Skin epidermis (tissue), 12 donors: ENCODE results near the gene BCAS4.

Source experiments
- H3K27ac ChIP-seq, 21 experiments: fragments of 200-600 bp; sonication (generic) in 11 of 21; one replicate each; pipeline ENCODE4 v1.5.0; 2020; ENCODE audit warnings: mild to moderate bottlenecking in 3 of 21, inconsistent platforms in 2 of 21, moderate library complexity in 2 of 21
- H3K4me3 ChIP-seq, 7 experiments: fragments of 200-600 bp; sonication (generic) in 2 of 7; one replicate each; pipeline ENCODE4 v1.5.0; 2020; ENCODE audit warnings: inconsistent platforms in 2 of 7, mild to moderate bottlenecking in 2 of 7, moderate library complexity in 1 of 7

Gene BCAS4

GRCh38 chr20:50891138-50891537 lies 96.3 kb downstream of the BCAS4 start:
- Histone ChIP-seq H3K4me3 (no peak overlapping the region), H3K27ac (no peak overlapping the region)

- Histone ChIP-seq H3K4me3 (no peak overlapping the region), H3K27ac (no peak overlapping the region)
Observed at GRCh38 chr20:50892394-50892793, 97.5 kb downstream of the BCAS4 start.

- Histone ChIP-seq H3K27ac (no peak overlapping the region), H3K4me3 (no peak overlapping the region)
Observed at GRCh38 chr20:50893620-50894019, 98.8 kb downstream of the BCAS4 start.

GRCh38 chr20:50895111-50895830 lies 100.4 kb downstream of the BCAS4 start:
- Histone ChIP-seq H3K4me3 (no peak overlapping the region), H3K27ac (no peak overlapping the region)

GRCh38 chr20:50898475-50898874 lies 103.6 kb downstream of the BCAS4 start:
- Histone ChIP-seq H3K4me3 (no peak overlapping the region), H3K27ac (no peak overlapping the region)

GRCh38 chr20:50900261-50900660 lies 105.4 kb downstream of the BCAS4 start:
- H3K4me3 ChIP-seq, result no peak overlapping the region

GRCh38 chr20:50901301-50901700 lies 106.4 kb downstream of the BCAS4 start:
- Histone ChIP-seq H3K4me3 (no peak overlapping the region), H3K27ac (no peak overlapping the region)

More at GRCh38 chr20:50900261-50900660, 105.4 kb downstream of the BCAS4 start:
- H3K27ac ChIP-seq, result no peak overlapping the region

GRCh38 chr20:50903353-50904051 lies 108.6 kb downstream of the BCAS4 start:
- no peak overlapping the region for H3K4me3 ChIP-seq
- peak overlapping the region in 1 of 21 experiments; percentile 13 for H3K27ac ChIP-seq

GRCh38 chr20:50904067-50904570 lies 109.3 kb downstream of the BCAS4 start:
- Histone ChIP-seq H3K4me3 (no peak overlapping the region), H3K27ac (no peak overlapping the region)

GRCh38 chr20:50909413-50909812 lies 114.6 kb downstream of the BCAS4 start:
- no peak overlapping the region for H3K4me3 ChIP-seq
- no peak overlapping the region for H3K27ac ChIP-seq

- no peak overlapping the region for H3K4me3 ChIP-seq
- H3K27ac ChIP-seq, result peak overlapping the region in 3 of 21 experiments; percentile 15 to 47 (median 33)
Observed at GRCh38 chr20:50911030-50911429, 116.2 kb downstream of the BCAS4 start.

GRCh38 chr20:50911716-50912115 lies 116.9 kb downstream of the BCAS4 start:
- Histone ChIP-seq H3K4me3 (no peak overlapping the region), H3K27ac (peak overlapping the region in 1 of 21 experiments; percentile 21)

- Histone ChIP-seq H3K4me3 (no peak overlapping the region), H3K27ac (no peak overlapping the region)
Observed at GRCh38 chr20:50913690-50914375, 119.0 kb downstream of the BCAS4 start.

- no peak overlapping the region for H3K4me3 ChIP-seq
- peak overlapping the region in 2 of 21 experiments; percentile 26 to 54 for H3K27ac ChIP-seq
Observed at GRCh38 chr20:50915424-50915823, 120.6 kb downstream of the BCAS4 start.

GRCh38 chr20:50916257-50916656 lies 121.4 kb downstream of the BCAS4 start:
- Histone ChIP-seq H3K27ac (no peak overlapping the region), H3K4me3 (no peak overlapping the region)

- Histone ChIP-seq H3K4me3 (no peak overlapping the region), H3K27ac (no peak overlapping the region)
Observed at GRCh38 chr20:50916934-50917333, 122.1 kb downstream of the BCAS4 start.

GRCh38 chr20:50918403-50918802 lies 123.5 kb downstream of the BCAS4 start:
- no peak overlapping the region for H3K27ac ChIP-seq
- H3K4me3 ChIP-seq, result no peak overlapping the region

GRCh38 chr20:50919567-50919966 lies 124.7 kb downstream of the BCAS4 start:
- Histone ChIP-seq H3K27ac (no peak overlapping the region), H3K4me3 (no peak overlapping the region)

- Histone ChIP-seq H3K4me3 (no peak overlapping the region), H3K27ac (no peak overlapping the region)
Observed at GRCh38 chr20:50920997-50921396, 126.1 kb downstream of the BCAS4 start.

GRCh38 chr20:50921803-50922501 lies 127.1 kb downstream of the BCAS4 start:
- H3K27ac ChIP-seq, result peak overlapping the region in 1 of 21 experiments; percentile 52
- H3K4me3 ChIP-seq, result no peak overlapping the region
